Upper lobe of left lung (tissue), 4 donors: Measurements from ENCODE around the gene DLG2.

ENCODE experiments used
- CTCF ChIP-seq, 6 experiments: fragments of 450-650 bp in 4 of 6; fragments of 200-600 bp in 2 of 6; sonication (generic) in 2 of 6; IDR thresholded peaks; one replicate each; pipeline ENCODE4 v1.5.1; 2016 to 2019; ENCODE audit warnings: antibody characterized with exemption in 6 of 6
- EP300 ChIP-seq, 4 donors: sonication (generic); formaldehyde crosslinking; IDR thresholded peaks; one replicate each; pipeline ENCODE4 v1.5.1; 2017; ENCODE audit warnings: antibody characterized with exemption in 4 of 4, control low read depth in 2 of 4
- POLR2A ChIP-seq, 4 donors: fragments of 450-650 bp; IDR thresholded peaks; one replicate each; pipeline ENCODE4 v1.5.1; 2016 to 2017; ENCODE audit warnings: antibody characterized with exemption in 4 of 4, mild to moderate bottlenecking in 2 of 4
- POLR2AphosphoS5 ChIP-seq, 2 donors: sonication (generic); formaldehyde crosslinking; IDR thresholded peaks; one replicate each; pipeline ENCODE4 v1.5.1; 2017; ENCODE audit warnings: antibody characterized with exemption in 2 of 2

- TF ChIP-seq POLR2A (IDR thresholded peaks at IDR 0.05) (no peak), CTCF (IDR thresholded peaks at IDR 0.05) (no peak), EP300 (IDR thresholded peaks at IDR 0.05) (no peak), POLR2AphosphoS5 (IDR thresholded peaks at IDR 0.05) (no peak)
Measured at GRCh38 chr11:85438328-85438727, 188.8 kb downstream of the DLG2 start.
